ENCODE results near the gene SHC1.

Gene SHC1

DNA sequence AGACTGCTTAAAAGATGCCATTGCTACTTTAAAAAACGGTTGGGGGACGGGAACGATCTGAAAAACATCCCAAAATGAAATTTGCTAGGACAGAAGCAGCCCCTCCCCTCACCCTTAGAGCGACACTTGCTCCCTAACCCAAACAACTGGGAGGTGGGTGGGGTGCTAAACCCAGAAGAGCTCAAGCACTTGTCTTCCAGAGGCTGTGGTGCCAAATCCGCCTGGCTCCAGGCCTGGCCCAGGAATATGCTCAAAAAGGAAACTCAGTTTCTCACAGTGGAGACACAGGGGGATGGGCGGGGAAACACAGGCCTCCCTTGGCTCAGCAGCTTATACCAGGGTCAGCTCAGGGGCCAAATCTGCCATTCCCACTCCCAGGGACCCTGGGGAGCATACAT is 14.0 kb downstream of the SHC1 start:
- DNase-seq (ENCODE audit: low spot score), result no peak

GRCh38 chr1:154955718-154956543 is 14.6 kb downstream of the SHC1 start, which contains the start of gene PBXIP1:
Gene PBXIP1, minus strand, starts transcription at chr1:154956099. Its CDS starts 2,378 bp downstream, at chr1:154953721.
- DNase-seq (ENCODE audit: low spot score), result peak; percentile 97

GRCh38 chr1:154955039-154955717 is 15.4 kb downstream of the SHC1 start:
- DNase-seq (ENCODE audit: low spot score), result peak; percentile 99

GRCh38 chr1:154954541-154954940 is 16.0 kb downstream of the SHC1 start:
- no peak for DNase-seq (ENCODE audit: low spot score)

DNA sequence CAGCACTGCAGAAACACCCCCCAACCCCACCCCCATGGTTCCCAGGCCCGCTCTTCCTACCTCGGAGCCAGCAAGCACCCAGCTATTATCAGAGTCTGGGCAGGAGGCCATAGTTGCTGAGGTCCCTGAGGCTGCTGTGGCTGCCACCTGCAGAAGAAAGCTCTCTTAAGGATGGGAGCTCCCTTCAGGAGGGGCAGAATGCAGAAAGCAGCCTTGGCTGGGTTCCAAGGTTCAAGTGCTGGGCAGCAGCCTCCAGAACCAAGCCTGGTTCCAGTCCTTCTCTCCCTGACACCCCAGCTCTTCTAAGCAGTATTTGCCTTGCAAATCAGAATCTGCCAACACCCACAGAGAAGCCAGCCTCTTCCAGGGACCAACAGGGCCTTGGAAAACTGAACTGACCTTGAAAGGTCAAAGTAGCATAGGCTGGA is 16.9 kb downstream of the SHC1 start:
- DNase-seq (ENCODE audit: low spot score), result no peak

DNA sequence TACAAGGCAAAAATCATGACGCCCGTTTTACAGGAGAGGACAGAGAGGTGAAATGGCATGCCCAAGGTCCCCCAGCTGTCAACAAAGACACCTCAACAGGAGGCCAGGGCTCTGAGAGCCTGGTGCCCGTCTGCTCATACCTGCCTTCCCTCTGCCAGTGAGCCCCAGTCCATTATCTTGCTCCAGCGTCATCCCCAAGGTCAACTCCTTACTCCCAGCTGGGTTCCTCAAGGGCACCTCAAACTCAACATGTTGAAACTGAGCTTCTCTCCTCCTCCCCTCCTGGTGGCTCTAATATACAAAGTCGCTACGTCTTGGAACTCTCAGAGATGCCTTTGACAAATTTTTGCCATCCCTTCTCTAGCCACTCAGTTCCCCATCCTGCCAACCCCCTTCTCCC is 17.9 kb downstream of the SHC1 start:
- DNase-seq (ENCODE audit: low spot score), result no peak

- peak; percentile 67 for DNase-seq (ENCODE audit: low spot score)
These were observed 18.5 kb downstream of the SHC1 start for GRCh38 chr1:154951901-154952657.

- DNase-seq (ENCODE audit: low spot score), result no peak
These were observed 22.5 kb downstream of the SHC1 start for GRCh38 chr1:154948079-154948478.

DNA sequence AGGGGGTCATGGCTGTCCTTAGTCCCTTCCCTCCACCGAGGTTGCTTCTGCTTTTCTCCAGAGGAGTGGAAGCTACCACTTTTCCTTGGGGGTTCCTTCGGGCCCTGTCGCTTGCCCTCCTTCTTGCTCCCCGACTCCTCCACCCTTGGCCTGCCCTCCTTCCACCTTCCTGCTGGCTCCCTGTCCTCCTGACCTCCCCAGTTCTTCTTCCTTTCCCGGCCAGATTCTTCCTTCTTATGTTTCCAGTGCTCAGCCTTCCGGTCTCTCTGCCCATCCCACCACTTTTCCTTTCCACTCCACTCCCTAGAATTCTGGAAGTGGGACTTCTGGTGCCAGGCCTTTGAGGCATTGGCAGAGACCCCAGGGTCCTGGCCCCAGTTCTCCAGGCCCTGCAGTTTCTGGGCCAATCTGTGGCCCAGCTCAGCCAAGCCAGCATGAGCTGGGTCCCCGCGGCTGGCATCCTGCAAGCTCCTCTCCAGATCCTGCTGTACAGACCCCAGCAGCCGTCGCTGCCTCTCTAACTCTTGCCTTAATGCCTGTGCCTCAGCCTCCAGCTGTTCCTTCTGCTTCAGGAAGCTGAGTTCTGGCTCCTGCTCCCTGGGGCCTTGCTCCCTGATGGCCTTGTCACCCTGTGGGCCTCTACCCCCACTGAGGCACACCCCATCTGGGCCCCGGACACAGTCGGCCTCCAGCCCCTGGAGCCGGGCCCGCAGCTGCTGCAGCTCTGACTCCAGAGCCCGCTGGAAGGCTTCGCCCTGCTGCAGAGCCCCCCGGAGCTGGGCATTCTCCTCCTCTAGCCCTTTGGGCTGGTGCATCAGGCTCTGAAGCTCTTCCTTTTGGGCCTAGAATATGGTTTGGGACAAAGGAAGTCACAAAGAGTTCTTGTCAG is 24.3 kb downstream of the SHC1 start:
- DNase-seq (ENCODE audit: low spot score), result no peak

DNA sequence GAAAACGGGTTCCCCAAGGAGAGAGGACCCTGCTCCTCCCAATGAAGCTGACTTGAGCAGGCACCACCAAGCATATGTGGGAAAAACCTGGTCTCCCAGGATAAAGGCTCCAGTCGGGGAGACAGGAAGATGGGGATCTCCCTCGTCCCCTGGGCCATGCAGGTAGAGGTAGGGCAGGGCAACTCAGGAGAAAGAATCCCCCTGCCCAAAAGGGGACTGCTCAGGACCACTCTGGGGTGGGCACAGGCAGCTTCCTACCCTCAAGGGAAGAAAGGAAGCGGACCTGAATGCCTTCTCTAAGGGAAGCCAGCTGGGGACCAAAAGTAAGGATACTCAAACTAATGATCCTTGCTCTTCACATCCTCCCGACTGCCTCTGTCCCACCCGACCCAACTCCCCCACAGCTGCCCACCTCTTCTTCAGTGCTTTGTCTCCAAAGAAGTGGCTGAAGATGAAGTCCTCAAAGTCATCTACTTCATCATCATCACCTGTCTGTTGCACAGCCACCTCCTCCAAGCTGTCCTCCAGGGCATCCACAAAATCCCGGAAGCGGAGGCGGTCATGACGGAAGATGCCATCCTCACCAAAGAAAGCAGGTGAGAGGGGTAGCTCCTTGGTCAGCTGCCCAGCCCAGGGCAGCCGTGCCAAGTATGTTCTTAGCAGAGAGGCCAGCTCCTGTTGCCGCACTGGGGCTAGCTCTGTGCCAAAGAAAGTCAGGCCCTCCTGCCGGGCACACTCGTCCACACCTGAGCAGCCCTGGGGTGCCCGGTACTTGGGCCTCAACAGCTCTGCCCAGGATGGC is 25.2 kb downstream of the SHC1 start:
- no peak for DNase-seq (ENCODE audit: low spot score)

DNA sequence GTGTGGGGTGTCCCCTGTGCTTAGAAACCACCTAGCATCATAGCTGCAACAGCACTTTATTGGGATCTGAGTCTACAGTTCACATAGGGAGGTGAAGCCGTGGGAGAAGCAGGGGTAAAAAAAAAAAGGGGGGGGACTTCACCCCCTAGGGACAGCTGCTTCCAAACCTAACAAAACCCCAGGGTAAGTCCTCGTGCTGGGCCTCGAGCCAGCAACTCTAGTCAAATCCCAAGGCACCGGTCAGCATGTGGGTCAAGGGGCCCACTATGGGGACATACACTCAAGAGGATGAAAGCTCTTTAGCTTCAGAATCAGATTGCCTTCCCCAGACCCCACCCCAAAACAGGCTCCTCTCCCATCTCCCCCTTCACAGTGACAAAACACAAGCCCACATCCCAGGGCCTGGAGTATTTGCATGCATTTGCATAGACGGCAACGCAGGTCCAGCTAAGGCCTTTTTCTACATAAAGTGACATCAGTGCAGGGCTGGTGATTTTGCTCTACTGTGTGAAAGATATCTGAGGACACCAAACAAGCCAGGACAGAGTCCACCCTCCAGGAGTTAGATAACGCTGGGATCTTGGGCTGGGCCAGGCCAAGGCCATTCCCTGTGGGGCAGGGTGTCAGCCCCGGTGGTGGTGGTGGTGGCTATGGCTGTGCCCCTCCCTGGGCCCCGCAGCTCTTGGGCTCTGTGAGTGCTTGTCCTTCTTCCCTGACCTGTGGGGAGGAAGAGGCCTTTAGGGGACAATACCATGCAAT is 26.0 kb downstream of the SHC1 start:
- DNase-seq (ENCODE audit: low spot score), result no peak

DNA sequence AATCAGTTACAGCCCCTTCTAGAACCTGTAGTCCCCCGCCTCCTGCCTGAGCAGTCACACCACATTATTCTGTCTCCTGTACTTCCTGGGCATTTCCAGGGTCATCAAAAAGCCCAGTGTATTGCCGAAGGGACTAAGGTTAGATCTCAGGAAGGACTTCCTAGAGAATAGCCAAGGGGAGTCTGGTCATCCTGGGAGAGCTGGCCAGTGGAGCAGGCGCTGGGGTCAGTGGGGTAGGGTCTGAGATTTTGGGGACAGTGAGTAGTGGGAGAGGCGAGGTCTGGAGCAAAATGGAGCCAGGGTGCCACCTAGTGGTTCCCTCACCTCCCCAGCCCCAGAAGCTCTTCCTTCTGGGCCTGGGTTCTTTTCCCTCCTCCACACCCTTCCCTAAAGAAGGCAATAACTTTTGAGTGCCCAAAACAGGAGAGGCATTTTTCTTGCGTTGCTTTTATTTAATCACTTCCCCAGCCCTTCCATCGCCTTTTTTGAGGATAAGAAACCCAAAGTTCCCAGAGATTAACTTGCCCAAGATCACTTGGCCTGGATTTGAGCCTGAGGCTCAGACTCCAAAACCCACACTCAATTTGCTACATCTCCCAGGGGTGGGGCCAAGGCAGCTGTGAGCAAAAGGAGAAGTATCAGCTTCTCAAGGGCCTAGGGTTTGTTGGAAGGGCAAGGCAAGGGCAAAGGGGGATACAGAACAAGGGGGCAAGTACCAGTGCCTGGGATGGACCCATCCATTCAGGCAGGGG is 26.7 kb downstream of the SHC1 start:
- no peak for DNase-seq (ENCODE audit: low spot score)

GRCh38 chr1:154941333-154942013 is 29.1 kb downstream of the SHC1 start:
- DNase-seq (ENCODE audit: low spot score), result no peak

DNA sequence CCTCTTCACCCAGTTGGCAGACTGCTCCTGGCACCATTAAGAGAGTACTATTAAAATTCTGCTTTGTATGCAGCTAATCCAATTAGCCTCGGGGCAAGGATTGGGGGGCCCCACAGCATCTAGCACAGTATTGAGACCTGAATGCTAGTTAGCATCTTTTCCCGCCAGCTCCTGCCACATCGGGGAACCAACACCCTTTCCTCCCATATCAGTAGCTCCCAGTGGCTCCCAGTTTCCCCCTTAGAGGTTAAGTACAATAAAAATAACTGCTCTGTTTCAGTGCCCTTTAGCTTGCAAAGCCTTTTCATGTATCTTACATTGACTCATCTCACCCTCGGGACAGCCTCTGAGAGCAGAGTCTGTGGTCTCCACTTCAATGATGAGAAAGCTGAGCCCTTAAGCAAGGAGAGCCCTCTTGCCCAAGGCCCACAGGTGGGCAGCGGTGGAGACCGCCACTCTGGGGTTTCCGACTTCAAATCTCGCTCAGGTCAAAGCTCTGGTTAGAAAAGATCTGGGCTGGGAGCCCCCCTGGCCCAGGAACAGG is 29.8 kb downstream of the SHC1 start:
- no peak for DNase-seq (ENCODE audit: low spot score)

DNA sequence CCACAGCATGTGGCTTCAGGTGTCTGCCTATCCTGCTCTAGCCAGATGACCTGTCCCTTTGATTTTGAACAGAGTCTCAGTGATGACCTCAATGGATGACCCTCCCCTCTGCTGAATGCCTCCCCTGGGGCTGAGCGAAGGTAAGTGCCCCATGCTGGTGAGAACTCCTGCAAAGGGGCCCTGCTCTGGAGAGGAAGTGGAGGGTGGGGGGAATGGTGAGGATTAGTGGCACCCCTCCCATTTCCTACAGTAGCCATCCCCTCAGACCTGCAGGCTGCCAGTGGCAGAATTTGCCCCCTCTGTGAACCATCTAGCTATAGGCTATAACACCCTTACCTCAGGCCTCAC is 30.4 kb downstream of the SHC1 start:
- no peak for DNase-seq (ENCODE audit: low spot score)

- no peak for DNase-seq (ENCODE audit: low spot score)
These were observed 31.7 kb downstream of the SHC1 start for GRCh38 chr1:154938604-154939399.

GRCh38 chr1:154937988-154938386 is 32.6 kb downstream of the SHC1 start:
- DNase-seq (ENCODE audit: low spot score), result no peak
